Measurements from ENCODE around the gene UQCC3. TPM values are rescaled to one million over a fixed set of nuclear protein-coding genes. Genes with fewer than 3 reads are reported as not detected.
A peak's percentile ranks its signal among the peaks of the same experiment; 100 is the strongest.

Gene UQCC3
- total and polyA plus RNA-seq, 9 of the 15 experiments (the other 6 are each of a cell fraction or from before 2014, with no cell fraction given), result 3.3 to 44.3 (median 8.0) TPM

GRCh38 chr11:62709247-62710000 lies 38.0 kb downstream of the UQCC3 start (continued):
- TF ChIP-seq ZNF639 (CRISPR knock-in tag; conservative IDR thresholded peaks at IDR 0.05 in 1 of 2, IDR thresholded peaks at IDR 0.05 in 1 of 2) (no peak), SAFB (IDR thresholded peaks at IDR 0.05; ENCODE audit: borderline replicate concordance, low read depth, low read length) (no peak), ZHX1 (conservative IDR thresholded peaks at IDR 0.05; ENCODE audit: low read length) (peak; percentile 61), CHD4 (IDR thresholded peaks at IDR 0.05; ENCODE audit: insufficient read depth, insufficient replicate concordance, low read depth, low read length, poor library complexity, severe bottlenecking) (no peak), ZNF766 (CRISPR knock-in tag; conservative IDR thresholded peaks at IDR 0.05) (0 out of 2 replicates have a peak, but pooled peaks have one; percentile 10), POLR2G (IDR thresholded peaks at IDR 0.05; ENCODE audit: low read depth, low read length) (peak; percentile 70), ZNF398 (CRISPR knock-in tag; IDR thresholded peaks at IDR 0.05) (no peak), POLR2B (IDR thresholded peaks at IDR 0.05; ENCODE audit: low read depth, partially characterized antibody) (no peak), ZFP30 (CRISPR knock-in tag; IDR thresholded peaks at IDR 0.05; ENCODE audit: borderline replicate concordance) (no peak), ERF (CRISPR knock-in tag; IDR thresholded peaks at IDR 0.05) (no peak), CREB1 (IDR thresholded peaks at IDR 0.05) (no peak), CREB1 (CRISPR knock-in tag; IDR thresholded peaks at IDR 0.05) (no peak), RBFOX2 (IDR thresholded peaks at IDR 0.05; ENCODE audit: low read depth, low read length) (peak; percentile 47), ZBTB33 (CRISPR knock-in tag; IDR thresholded peaks at IDR 0.05) (peak; percentile 82; the same call in 1 of the 2 replicates), ZBED1 (IDR thresholded peaks at IDR 0.05) (no peak), CHD2 (IDR thresholded peaks at IDR 0.05; ENCODE audit: low read depth, low read length) (no peak), PRPF4 (IDR thresholded peaks at IDR 0.05; ENCODE audit: insufficient read depth, low read depth, low read length, poor library complexity, severe bottlenecking) (peak; percentile 29), ZNF263 (CRISPR knock-in tag; IDR thresholded peaks at IDR 0.05; ENCODE audit: borderline replicate concordance) (no peak)
